ENCODE results near the gene SFXN2.

GRCh38 chr10:102727037-102727818 lies 12.8 kb downstream of the SFXN2 start:
- no peak for TF ChIP-seq CTCF (conservative IDR thresholded peaks at IDR 0.05 in 1 of 2, IDR thresholded peaks at IDR 0.05 in 1 of 2; ENCODE audit: extremely low read depth in 1 of 2, insufficient read depth in 1 of 2, low read depth in 1 of 2, low read length in 2 of 2)
- TF ChIP-seq EZH2 (IDR thresholded peaks at IDR 0.05; ENCODE audit: borderline replicate concordance, low read length): no peak

All from mammary epithelial cell (primary cell).